K562 (cell line): ENCODE measurements around the gene SDR42E2. TPM values are rescaled to one million over a fixed set of nuclear protein-coding genes. Genes with fewer than 3 reads are reported as not detected.

Experiments
- CBX1 ChIP-seq: sonication (generic); IDR thresholded peaks from 2 replicates; pipeline ENCODE4 v1.6.1; 2016; ENCODE audit warnings: antibody characterized with exemption, low read depth, mild to moderate bottlenecking
- CEBPB ChIP-seq: fragments of 450-650 bp; IDR thresholded peaks from 2 replicates; pipeline ENCODE4 v1.6.1; 2016; ENCODE audit warnings: missing genetic modification characterization, missing compliant biosample characterization
- CHD4 ChIP-seq: fragments of 200-600 bp; sonication (generic); IDR thresholded peaks from 3 replicates; pipeline ENCODE4 v1.6.1; 2012; ENCODE audit warnings: low read depth, mild to moderate bottlenecking, mixed read lengths, low read length, inconsistent platforms; ENCODE audit not compliant: insufficient read depth, insufficient replicate concordance, poor library complexity, severe bottlenecking
- DPF2 ChIP-seq: fragments of 450-650 bp; IDR thresholded peaks from 2 replicates; pipeline ENCODE4 v1.6.1; 2016
- ESRRA ChIP-seq: fragments of 450-650 bp; IDR thresholded peaks from 2 replicates; pipeline ENCODE4 v1.6.1; 2014; ENCODE audit warnings: low read depth, mild to moderate bottlenecking, moderate library complexity, borderline replicate concordance
- KLF13 ChIP-seq: fragments of 450-650 bp; IDR thresholded peaks from 2 replicates; pipeline ENCODE4 v1.6.1; 2016; ENCODE audit warnings: missing genetic modification characterization, low read depth, mild to moderate bottlenecking, missing compliant biosample characterization, moderate library complexity, borderline replicate concordance
- MED1 ChIP-seq: sonication (generic); formaldehyde crosslinking; IDR thresholded peaks from 2 replicates; pipeline ENCODE4 v1.8.1; 2023; ENCODE audit warnings: missing genetic modification reagents, borderline replicate concordance
- PHB ChIP-seq: fragments of 250-450 bp; sonication (Bioruptor Pico); IDR thresholded peaks from 2 replicates; pipeline ENCODE4 v1.5.0; 2021
- PRPF4 ChIP-seq: fragments of 200-400 bp; formaldehyde crosslinking; IDR thresholded peaks from one replicate; pipeline ENCODE4 v1.6.1; 2017; ENCODE audit warnings: low read length, low read depth, mild to moderate bottlenecking; ENCODE audit not compliant: insufficient read depth, poor library complexity, severe bottlenecking
- TCF7 ChIP-seq: sonication (generic); IDR thresholded peaks from 2 replicates; pipeline ENCODE4 v1.6.1; 2016; ENCODE audit warnings: antibody characterized with exemption, borderline replicate concordance
- polyA plus RNA-seq, 8 experiments: library from polyadenylated mRNA; depleted of rRNA in 4 of 8; stranded (reverse) in 5 of 8; unstranded in 3 of 8; fragments of >200 nt; fragmentation: Nextera tagmentation in 2 of 8; fragmentation: Illumina TruSeq in 1 of 8; extraction: Ambion mirVana in 2 of 8; extraction: Trizol in 1 of 8; gene quantifications; 2 replicates each; pipeline versions ENCODE4 v1.2.1 to v1.2.3, GENCODE V29; 2011 to 2014; ENCODE audit warnings: inconsistent platforms in 1 of 8, missing spikeins in 1 of 8
- total RNA-seq, 7 experiments: library from RNA; depleted of rRNA in 6 of 7; stranded (reverse); fragments of >200 nt in 6 of 7; fragmentation: Illumina TruSeq in 2 of 7; extraction: Trizol in 2 of 7; gene quantifications; 2 replicates each; pipeline versions ENCODE4 v1.2.1 to v1.2.3, GENCODE V29; 2011 to 2021; ENCODE audit warnings: low replicate concordance in 1 of 7
- TF ChIP-seq, protein P1 (sequence below), 2 experiments: fragments of 450-650 bp in 1 of 2; sonication (generic) in 1 of 2; formaldehyde crosslinking; conservative IDR thresholded peaks; 2 replicates each; pipeline versions ENCODE4 v1.4.0 to v1.8.1; 2020 to 2022; ENCODE audit warnings: mild to moderate bottlenecking in 1 of 2, missing genetic modification reagents in 1 of 2
- TF ChIP-seq, protein P2 (sequence below): fragments of 450-650 bp; formaldehyde crosslinking; IDR thresholded peaks from 2 replicates; pipeline ENCODE4 v1.4.0; 2020; ENCODE audit warnings: mild to moderate bottlenecking, mixed read lengths
- TF ChIP-seq, protein P3 (sequence below): fragments of 250-450 bp; sonication (Bioruptor Pico); IDR thresholded peaks from 2 replicates; pipeline ENCODE4 v1.5.0; 2021
- TF ChIP-seq, protein P4 (sequence below): sonication (generic); formaldehyde crosslinking; IDR thresholded peaks from 2 replicates; pipeline ENCODE4 v1.8.0; 2023; ENCODE audit warnings: mild to moderate bottlenecking, missing genetic modification reagents
- TF ChIP-seq, protein P5 (sequence below): IDR thresholded peaks from 2 replicates; pipeline ENCODE4 v1.6.1; 2011; ENCODE audit warnings: borderline replicate concordance, low read depth, mild to moderate bottlenecking, moderate library complexity, low read length; ENCODE audit not compliant: insufficient read depth, poor library complexity, severe bottlenecking

Gene SDR42E2
- total and polyA plus RNA-seq, 9 of the 15 experiments (the other 6 are each of a cell fraction or from before 2014, with no cell fraction given) = 0.03 to 0.07 (median 0.04) TPM; not detected in 4

DNA sequence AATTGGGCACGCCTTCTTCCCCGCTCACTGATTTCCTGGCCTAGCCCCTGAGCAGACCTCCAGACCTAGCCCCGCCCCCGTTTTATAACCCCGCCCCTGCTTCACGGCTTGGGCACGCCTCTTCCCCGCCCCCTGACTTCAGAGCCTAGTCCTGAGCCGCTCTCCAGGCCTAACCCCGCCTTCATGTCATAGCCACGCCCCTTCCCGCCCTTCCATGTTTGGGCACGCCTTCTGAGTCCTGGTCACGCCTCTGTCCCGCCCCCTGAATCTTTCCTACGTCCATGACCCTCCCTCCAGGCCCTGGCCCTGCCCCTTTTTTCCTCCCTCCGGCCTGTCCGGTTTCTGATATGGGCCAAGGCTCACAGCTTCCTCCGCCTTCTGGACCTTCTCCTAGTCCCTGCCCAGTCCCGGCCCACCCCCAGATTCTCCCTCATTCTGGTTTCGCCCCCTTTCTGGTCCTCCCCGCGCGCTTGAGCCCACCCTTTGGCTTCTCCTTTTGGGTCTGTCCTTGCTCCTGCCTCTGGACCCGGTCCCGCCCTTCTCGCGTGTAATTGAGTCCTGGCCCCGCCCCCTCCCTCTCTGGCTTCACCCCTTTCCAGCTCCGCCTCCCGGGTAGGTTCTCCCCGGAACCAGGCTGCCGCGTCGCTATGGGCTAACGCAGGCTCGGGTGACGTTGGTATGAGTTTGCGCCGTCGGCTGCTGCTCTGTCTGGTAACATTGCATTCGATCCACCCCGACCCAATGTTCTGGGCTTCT lies 28.6 kb downstream of the SDR42E2 start (continued):
- TF ChIP-seq PHB (CRISPR knock-in tag) (no peak), CBX1 (no peak), CHD4 (no peak), TCF7 (no peak), MED1 (CRISPR knock-in tag) (no peak), ESRRA (no peak; the same call in 1 of the 2 replicates), CEBPB (tag) (no peak), PRPF4 (no peak), DPF2 (no peak), KLF13 (tag) (no peak)
- TF ChIP-seq, protein P1, sequence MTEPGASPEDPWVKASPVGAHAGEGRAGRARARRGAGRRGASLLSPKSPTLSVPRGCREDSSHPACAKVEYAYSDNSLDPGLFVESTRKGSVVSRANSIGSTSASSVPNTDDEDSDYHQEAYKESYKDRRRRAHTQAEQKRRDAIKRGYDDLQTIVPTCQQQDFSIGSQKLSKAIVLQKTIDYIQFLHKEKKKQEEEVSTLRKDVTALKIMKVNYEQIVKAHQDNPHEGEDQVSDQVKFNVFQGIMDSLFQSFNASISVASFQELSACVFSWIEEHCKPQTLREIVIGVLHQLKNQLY (CRISPR knock-in tag; conservative IDR thresholded peaks at IDR 0.05) = no peak
- TF ChIP-seq, protein P2, sequence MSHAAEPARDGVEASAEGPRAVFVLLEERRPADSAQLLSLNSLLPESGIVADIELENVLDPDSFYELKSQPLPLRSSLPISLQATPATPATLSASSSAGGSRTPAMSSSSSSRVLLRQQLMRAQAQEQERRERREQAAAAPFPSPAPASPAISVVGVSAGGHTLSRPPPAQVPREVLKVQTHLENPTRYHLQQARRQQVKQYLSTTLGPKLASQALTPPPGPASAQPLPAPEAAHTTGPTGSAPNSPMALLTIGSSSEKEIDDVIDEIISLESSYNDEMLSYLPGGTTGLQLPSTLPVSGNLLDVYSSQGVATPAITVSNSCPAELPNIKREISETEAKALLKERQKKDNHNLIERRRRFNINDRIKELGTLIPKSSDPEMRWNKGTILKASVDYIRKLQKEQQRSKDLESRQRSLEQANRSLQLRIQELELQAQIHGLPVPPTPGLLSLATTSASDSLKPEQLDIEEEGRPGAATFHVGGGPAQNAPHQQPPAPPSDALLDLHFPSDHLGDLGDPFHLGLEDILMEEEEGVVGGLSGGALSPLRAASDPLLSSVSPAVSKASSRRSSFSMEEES = no peak
- TF ChIP-seq, protein P3, sequence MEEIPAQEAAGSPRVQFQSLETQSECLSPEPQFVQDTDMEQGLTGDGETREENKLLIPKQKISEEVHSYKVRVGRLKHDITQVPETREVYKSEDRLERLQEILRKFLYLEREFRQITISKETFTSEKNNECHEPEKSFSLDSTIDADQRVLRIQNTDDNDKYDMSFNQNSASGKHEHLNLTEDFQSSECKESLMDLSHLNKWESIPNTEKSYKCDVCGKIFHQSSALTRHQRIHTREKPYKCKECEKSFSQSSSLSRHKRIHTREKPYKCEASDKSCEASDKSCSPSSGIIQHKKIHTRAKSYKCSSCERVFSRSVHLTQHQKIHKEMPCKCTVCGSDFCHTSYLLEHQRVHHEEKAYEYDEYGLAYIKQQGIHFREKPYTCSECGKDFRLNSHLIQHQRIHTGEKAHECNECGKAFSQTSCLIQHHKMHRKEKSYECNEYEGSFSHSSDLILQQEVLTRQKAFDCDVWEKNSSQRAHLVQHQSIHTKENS (CRISPR knock-in tag) = no peak
- TF ChIP-seq, protein P4, sequence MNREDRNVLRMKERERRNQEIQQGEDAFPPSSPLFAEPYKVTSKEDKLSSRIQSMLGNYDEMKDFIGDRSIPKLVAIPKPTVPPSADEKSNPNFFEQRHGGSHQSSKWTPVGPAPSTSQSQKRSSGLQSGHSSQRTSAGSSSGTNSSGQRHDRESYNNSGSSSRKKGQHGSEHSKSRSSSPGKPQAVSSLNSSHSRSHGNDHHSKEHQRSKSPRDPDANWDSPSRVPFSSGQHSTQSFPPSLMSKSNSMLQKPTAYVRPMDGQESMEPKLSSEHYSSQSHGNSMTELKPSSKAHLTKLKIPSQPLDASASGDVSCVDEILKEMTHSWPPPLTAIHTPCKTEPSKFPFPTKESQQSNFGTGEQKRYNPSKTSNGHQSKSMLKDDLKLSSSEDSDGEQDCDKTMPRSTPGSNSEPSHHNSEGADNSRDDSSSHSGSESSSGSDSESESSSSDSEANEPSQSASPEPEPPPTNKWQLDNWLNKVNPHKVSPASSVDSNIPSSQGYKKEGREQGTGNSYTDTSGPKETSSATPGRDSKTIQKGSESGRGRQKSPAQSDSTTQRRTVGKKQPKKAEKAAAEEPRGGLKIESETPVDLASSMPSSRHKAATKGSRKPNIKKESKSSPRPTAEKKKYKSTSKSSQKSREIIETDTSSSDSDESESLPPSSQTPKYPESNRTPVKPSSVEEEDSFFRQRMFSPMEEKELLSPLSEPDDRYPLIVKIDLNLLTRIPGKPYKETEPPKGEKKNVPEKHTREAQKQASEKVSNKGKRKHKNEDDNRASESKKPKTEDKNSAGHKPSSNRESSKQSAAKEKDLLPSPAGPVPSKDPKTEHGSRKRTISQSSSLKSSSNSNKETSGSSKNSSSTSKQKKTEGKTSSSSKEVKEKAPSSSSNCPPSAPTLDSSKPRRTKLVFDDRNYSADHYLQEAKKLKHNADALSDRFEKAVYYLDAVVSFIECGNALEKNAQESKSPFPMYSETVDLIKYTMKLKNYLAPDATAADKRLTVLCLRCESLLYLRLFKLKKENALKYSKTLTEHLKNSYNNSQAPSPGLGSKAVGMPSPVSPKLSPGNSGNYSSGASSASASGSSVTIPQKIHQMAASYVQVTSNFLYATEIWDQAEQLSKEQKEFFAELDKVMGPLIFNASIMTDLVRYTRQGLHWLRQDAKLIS (CRISPR knock-in tag) = no peak
- TF ChIP-seq, protein P5, sequence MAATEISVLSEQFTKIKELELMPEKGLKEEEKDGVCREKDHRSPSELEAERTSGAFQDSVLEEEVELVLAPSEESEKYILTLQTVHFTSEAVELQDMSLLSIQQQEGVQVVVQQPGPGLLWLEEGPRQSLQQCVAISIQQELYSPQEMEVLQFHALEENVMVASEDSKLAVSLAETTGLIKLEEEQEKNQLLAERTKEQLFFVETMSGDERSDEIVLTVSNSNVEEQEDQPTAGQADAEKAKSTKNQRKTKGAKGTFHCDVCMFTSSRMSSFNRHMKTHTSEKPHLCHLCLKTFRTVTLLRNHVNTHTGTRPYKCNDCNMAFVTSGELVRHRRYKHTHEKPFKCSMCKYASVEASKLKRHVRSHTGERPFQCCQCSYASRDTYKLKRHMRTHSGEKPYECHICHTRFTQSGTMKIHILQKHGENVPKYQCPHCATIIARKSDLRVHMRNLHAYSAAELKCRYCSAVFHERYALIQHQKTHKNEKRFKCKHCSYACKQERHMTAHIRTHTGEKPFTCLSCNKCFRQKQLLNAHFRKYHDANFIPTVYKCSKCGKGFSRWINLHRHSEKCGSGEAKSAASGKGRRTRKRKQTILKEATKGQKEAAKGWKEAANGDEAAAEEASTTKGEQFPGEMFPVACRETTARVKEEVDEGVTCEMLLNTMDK = no peak
